Measurements from ENCODE around the gene SERPINB7.

The SERPINB7 gene

DNA sequence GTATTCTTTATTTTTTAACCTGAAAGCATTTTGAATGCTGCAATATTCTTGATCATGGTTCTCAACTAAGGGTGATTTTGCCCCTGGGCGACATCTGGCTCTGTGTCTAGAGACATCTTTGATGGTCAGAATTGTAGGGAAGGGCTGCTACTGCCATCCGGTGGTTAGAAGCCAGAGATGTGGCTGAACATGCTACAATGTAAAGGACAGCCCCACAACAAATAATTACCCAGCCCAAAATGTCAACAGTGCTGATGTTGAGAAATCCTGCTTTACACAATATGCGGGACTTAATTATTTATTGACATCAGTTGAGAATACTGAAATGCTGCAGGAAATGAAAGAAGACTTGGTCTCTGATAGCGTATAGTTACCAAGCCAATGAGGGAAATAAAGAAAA is 74.8 kb downstream of the SERPINB7 start:
- peak; percentile 48 for DNase-seq

GRCh38 chr18:63850636-63851035 is 75.4 kb downstream of the SERPINB7 start:
- no peak for DNase-seq

All from NCI-H748 treated with DMSO at 0.1 percent for 48 hours (cell line).